Mesendoderm (in vitro differentiated cells): ENCODE data around the gene ETDB.

Source experiments
- DNase-seq: peaks from one replicate; pipeline ENCODE4 v3.0.0; 2013
- H2AK5ac ChIP-seq: 2 replicates; pipeline ENCODE4 v1.6.1; 2013; ENCODE audit warnings: low read length, inconsistent platforms
- H2BK120ac ChIP-seq: 2 replicates; pipeline ENCODE4 v1.6.1; 2013; ENCODE audit warnings: low read depth, mild to moderate bottlenecking, low read length, moderate library complexity, mixed read lengths
- H2BK15ac ChIP-seq: replicated peaks from 2 replicates; pipeline ENCODE4 v1.6.1; 2013; ENCODE audit warnings: low read depth, mild to moderate bottlenecking, moderate library complexity
- H2BK5ac ChIP-seq: 2 replicates; pipeline ENCODE4 v1.6.1; 2013; ENCODE audit warnings: low read length, inconsistent platforms
- H3K18ac ChIP-seq: 2 replicates; pipeline ENCODE4 v1.6.1; 2013; ENCODE audit warnings: mild to moderate bottlenecking, low read length, mixed read lengths
- H3K23ac ChIP-seq: one replicate; pipeline ENCODE4 v1.6.1; 2013; ENCODE audit warnings: low read length
- H3K27ac ChIP-seq: 2 replicates; pipeline ENCODE4 v1.5.1; 2013; ENCODE audit warnings: low read depth, mild to moderate bottlenecking, inconsistent platforms, low read length, moderate library complexity
- H3K27me3 ChIP-seq: 2 replicates; pipeline ENCODE4 v1.6.1; 2013; ENCODE audit warnings: low read length, control low read depth, mild to moderate bottlenecking, inconsistent platforms; ENCODE audit not compliant: insufficient read depth, poor library complexity
- H3K36me3 ChIP-seq: 2 replicates; pipeline ENCODE4 v1.6.1; 2013; ENCODE audit warnings: low read length, inconsistent platforms; ENCODE audit not compliant: control insufficient read depth, insufficient read depth
- H3K4ac ChIP-seq: one replicate; pipeline ENCODE4 v1.6.1; 2013; ENCODE audit warnings: low read depth, mild to moderate bottlenecking, low read length, moderate library complexity
- H3K4me1 ChIP-seq: 2 replicates; pipeline ENCODE4 v1.6.1; 2013; ENCODE audit warnings: low read depth, low read length, inconsistent platforms; ENCODE audit not compliant: control insufficient read depth
- H3K4me2 ChIP-seq: 2 replicates; pipeline ENCODE4 v1.6.1; 2013; ENCODE audit warnings: low read length
- H3K4me3 ChIP-seq: 2 replicates; pipeline ENCODE4 v1.5.1; 2013; ENCODE audit warnings: mild to moderate bottlenecking, low read length
- H3K56ac ChIP-seq: one replicate; pipeline ENCODE4 v1.6.1; 2013; ENCODE audit warnings: low read length
- H3K79me1 ChIP-seq: 2 replicates; pipeline ENCODE4 v1.6.1; 2013; ENCODE audit warnings: low read length, inconsistent platforms
- H3K79me2 ChIP-seq: 2 replicates; pipeline ENCODE4 v1.6.1; 2013; ENCODE audit warnings: mild to moderate bottlenecking, low read length; ENCODE audit not compliant: control insufficient read depth, insufficient read depth
- H3K9ac ChIP-seq: 2 replicates; pipeline ENCODE4 v1.6.1; 2013; ENCODE audit warnings: low read length, inconsistent platforms
- H4K5ac ChIP-seq: one replicate; pipeline ENCODE4 v1.6.1; 2013; ENCODE audit warnings: low read length
- H4K8ac ChIP-seq: one replicate; pipeline ENCODE4 v1.6.1; 2013; ENCODE audit warnings: low read depth, mild to moderate bottlenecking, control low read depth, low read length, moderate library complexity
- WGBS: extraction: QIAGEN DNeasy Blood & Tissue Kit; methylation state at CpG from one replicate; pipeline ENCODE4 v1.1.7; 2013; ENCODE audit warnings: low lambda C conversion rate, missing lambda C conversion rate; ENCODE audit not compliant: insufficient coverage; ENCODE audit errors: extremely low coverage; 5-methylcytosine and 5-hydroxymethylcytosine counted together

ETDB gene

GRCh38 chrX:135095715-135096114 lies 24.6 kb downstream of the ETDB start:
- Histone ChIP-seq H3K79me1 (no peaks in the 10 kb centered on the region), H2BK15ac (no peak overlapping the region), H3K4ac (no peak overlapping the region), H3K9ac (no peak overlapping the region), H2BK120ac (no peak overlapping the region), H3K4me3 (no peak overlapping the region), H3K23ac (no peak overlapping the region), H3K79me2 (no peaks in the 10 kb centered on the region), H3K4me2 (no peak overlapping the region), H3K56ac (no peak overlapping the region), H3K36me3 (no peaks in the 10 kb centered on the region), H4K8ac (no peak overlapping the region), H3K18ac (no peak overlapping the region), H3K27ac (no peak overlapping the region), H4K5ac (no peak overlapping the region), H3K27me3 (no peaks in the 10 kb centered on the region), H3K4me1 (no peaks in the 10 kb centered on the region), H2BK5ac (no peak overlapping the region), H2AK5ac (no peak overlapping the region)
- DNase-seq = no peak
- no CpG with 5 or more reads among the region's 5 CpGs for WGBS

GRCh38 chrX:135094726-135095125 lies 25.6 kb downstream of the ETDB start:
- Histone ChIP-seq H3K4me1 (no peaks in the 10 kb centered on the region), H4K8ac (no peak overlapping the region), H3K18ac (no peak overlapping the region), H2AK5ac (no peak overlapping the region), H3K27me3 (no peaks in the 10 kb centered on the region), H3K36me3 (no peaks in the 10 kb centered on the region), H3K79me1 (no peaks in the 10 kb centered on the region), H3K56ac (no peak overlapping the region), H2BK15ac (no peak overlapping the region), H3K27ac (no peak overlapping the region), H2BK5ac (no peak overlapping the region), H3K9ac (no peak overlapping the region), H3K4ac (no peak overlapping the region), H2BK120ac (no peak overlapping the region), H3K79me2 (no peaks in the 10 kb centered on the region), H4K5ac (no peak overlapping the region), H3K4me3 (no peak overlapping the region), H3K23ac (no peak overlapping the region), H3K4me2 (no peak overlapping the region)
- no CpG with 5 or more reads among the region's 6 CpGs for whole genome bisulfite sequencing
- no peak for DNase-seq

GRCh38 chrX:135089126-135089525 lies 31.2 kb downstream of the ETDB start:
- no peak overlapping the region for H3K9ac ChIP-seq
- H3K79me2 ChIP-seq = no peaks in the 10 kb centered on the region
- no peak for DNase-seq
- H3K27me3 ChIP-seq = no peaks in the 10 kb centered on the region
- no peaks in the 10 kb centered on the region for H3K4me1 ChIP-seq
- no peak overlapping the region for H2BK15ac ChIP-seq
- no peak overlapping the region for H4K5ac ChIP-seq
- no peak overlapping the region for H2AK5ac ChIP-seq
- H3K4me3 ChIP-seq = no peak overlapping the region
- no CpG with 5 or more reads among the region's 3 CpGs for WGBS
- no peak overlapping the region for H3K23ac ChIP-seq
- H3K4me2 ChIP-seq = no peak overlapping the region
- no peak overlapping the region for H3K27ac ChIP-seq
- no peak overlapping the region for H2BK5ac ChIP-seq
- no peak overlapping the region for H4K8ac ChIP-seq
- H2BK120ac ChIP-seq = no peak overlapping the region
- no peaks in the 10 kb centered on the region for H3K79me1 ChIP-seq
- no peaks in the 10 kb centered on the region for H3K36me3 ChIP-seq
- no peak overlapping the region for H3K56ac ChIP-seq
- H3K4ac ChIP-seq = no peak overlapping the region
- H3K18ac ChIP-seq = no peak overlapping the region

- Histone ChIP-seq H3K9ac (no peak overlapping the region), H3K4me2 (no peak overlapping the region), H2BK15ac (no peak overlapping the region), H2BK120ac (no peak overlapping the region), H3K79me2 (no peaks in the 10 kb centered on the region), H3K18ac (no peak overlapping the region), H3K4me1 (no peaks in the 10 kb centered on the region), H4K8ac (no peak overlapping the region), H3K4ac (no peak overlapping the region), H3K27ac (no peak overlapping the region), H3K56ac (no peak overlapping the region), H2BK5ac (no peak overlapping the region), H3K79me1 (no peaks in the 10 kb centered on the region), H3K4me3 (no peak overlapping the region), H3K23ac (no peak overlapping the region), H4K5ac (no peak overlapping the region), H2AK5ac (no peak overlapping the region), H3K27me3 (no peaks in the 10 kb centered on the region), H3K36me3 (no peaks in the 10 kb centered on the region)
- DNase-seq = no peak
- WGBS = no CpG with 5 or more reads among the region's 3 CpGs
Observed at GRCh38 chrX:135087867-135088266, 32.5 kb downstream of the ETDB start.

- no peak overlapping the region for H3K4ac ChIP-seq
- H4K8ac ChIP-seq = no peak overlapping the region
- no peak overlapping the region for H4K5ac ChIP-seq
- H3K18ac ChIP-seq = no peak overlapping the region
- no peak overlapping the region for H3K9ac ChIP-seq
- no peak overlapping the region for H3K56ac ChIP-seq
- no peak overlapping the region for H2BK120ac ChIP-seq
- no peak overlapping the region for H3K4me3 ChIP-seq
- no peaks in the 10 kb centered on the region for H3K27me3 ChIP-seq
- H2AK5ac ChIP-seq = no peak overlapping the region
- no peak overlapping the region for H3K23ac ChIP-seq
- no peaks in the 10 kb centered on the region for H3K4me1 ChIP-seq
- no CpG with 5 or more reads among the region's 4 CpGs for WGBS
- DNase-seq = peak; percentile 84
- no peak overlapping the region for H3K27ac ChIP-seq
- H3K79me1 ChIP-seq = no peaks in the 10 kb centered on the region
- H2BK15ac ChIP-seq = no peak overlapping the region
- H3K4me2 ChIP-seq = no peak overlapping the region
- no peaks in the 10 kb centered on the region for H3K36me3 ChIP-seq
- H3K79me2 ChIP-seq = no peaks in the 10 kb centered on the region
- H2BK5ac ChIP-seq = no peak overlapping the region
Observed at GRCh38 chrX:135086197-135086854, 34.0 kb downstream of the ETDB start.
